DMS 273 (cell line): ENCODE data around the gene NPVF.
A peak's percentile ranks its signal among the peaks of the same experiment; 100 is the strongest.

ENCODE experiments used
- DNase-seq: peaks from one replicate; lab custom pipeline; 2025; ENCODE audit not compliant: unreplicated experiment; lab: John Stamatoyannopoulos, UW

The NPVF gene

DNA sequence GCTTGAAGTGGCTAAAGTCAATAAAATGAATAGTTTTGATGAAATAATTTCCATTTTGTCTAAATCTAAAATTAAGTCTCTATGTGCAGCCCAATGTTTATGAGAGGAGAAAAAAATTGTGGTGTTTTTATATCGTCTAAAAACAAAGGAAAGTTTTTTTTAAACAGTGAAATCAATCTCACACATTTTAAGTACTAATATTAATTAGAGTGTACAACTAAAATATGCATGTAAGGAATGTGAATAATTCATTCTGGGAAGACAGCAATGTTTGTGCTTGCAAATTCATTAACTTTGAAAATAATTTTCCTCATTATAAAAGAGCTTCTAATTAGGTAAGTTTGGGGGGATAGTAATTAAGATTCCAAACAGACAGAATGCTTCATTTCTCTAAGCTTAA lies at the start of gene NPVF:
NPVF (minus strand) TSS at position 101 of the 400 bp plus-strand sequence; CDS start at position 54, 47 bp downstream.
- DNase-seq: no peak

DNA sequence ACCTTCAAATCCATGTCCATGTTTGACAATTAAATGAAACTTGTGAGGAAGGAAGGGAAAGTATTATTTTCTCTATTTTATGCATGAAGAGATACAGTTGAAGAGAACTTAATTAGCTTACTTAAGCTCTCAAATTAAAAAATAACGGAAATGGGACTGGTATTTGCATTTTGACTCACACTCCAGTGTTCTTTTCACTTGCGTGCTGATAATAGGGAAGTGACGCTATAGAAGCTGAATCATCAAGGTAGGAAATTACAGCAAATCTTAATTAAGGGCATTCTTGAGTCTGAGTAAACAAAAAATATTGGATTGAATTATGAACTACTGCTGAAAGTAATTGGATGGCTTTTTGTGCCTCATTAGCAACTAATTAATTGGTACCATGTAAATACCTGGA lies 44.0 kb upstream of the NPVF start:
- DNase-seq: no peak

- DNase-seq: no peak
These were observed 35.1 kb upstream of the NPVF start for GRCh38 chr7:25263337-25263736.

DNA sequence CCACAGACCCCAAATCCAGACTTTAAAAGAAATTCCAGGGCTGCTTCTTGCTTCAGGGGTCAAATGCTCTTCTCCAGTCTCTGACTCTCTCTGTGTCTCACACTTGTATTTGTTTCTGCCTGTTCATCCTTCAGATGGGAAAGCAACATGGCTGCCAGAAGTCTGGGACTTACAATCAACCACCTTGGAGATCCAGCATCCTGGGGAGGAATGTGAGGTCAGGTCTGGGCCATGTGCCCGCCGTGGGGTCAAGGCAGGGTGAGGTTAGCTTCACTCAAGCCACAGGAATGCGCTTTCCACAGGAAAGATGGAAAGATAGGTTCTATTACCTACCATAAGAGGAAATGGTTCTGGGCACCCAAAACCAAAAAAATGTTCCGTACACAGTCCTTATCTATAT lies 34.3 kb upstream of the NPVF start:
- DNase-seq: no peak

DNA sequence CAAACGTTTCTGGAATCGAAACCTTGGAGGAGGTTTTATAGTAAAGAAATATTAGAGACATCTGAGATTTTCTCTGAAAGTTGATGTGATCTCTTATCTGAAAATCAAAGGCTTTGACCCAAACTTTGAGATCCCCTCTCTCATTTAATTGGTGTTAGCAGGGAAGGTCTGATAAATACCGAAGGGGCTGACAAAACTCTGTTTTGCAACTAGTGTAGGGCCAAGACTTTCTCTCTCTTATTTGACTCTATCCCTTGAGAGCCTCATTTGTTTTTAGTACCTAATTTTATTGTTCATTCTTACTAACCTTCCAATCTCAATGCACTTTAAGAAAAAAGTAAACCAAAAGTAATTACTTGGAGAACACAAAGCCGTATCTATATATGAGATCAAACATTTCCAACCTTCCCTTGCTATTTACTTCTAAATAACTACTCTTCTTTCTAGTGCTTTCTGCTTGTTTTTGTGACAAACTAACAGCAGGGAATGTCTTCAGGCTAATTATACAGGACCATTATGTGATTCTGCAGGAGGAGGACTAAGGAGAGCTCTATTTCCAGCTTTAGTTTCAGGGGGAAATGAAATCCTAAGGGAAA lies 33.4 kb upstream of the NPVF start:
- DNase-seq: no peak

DNA sequence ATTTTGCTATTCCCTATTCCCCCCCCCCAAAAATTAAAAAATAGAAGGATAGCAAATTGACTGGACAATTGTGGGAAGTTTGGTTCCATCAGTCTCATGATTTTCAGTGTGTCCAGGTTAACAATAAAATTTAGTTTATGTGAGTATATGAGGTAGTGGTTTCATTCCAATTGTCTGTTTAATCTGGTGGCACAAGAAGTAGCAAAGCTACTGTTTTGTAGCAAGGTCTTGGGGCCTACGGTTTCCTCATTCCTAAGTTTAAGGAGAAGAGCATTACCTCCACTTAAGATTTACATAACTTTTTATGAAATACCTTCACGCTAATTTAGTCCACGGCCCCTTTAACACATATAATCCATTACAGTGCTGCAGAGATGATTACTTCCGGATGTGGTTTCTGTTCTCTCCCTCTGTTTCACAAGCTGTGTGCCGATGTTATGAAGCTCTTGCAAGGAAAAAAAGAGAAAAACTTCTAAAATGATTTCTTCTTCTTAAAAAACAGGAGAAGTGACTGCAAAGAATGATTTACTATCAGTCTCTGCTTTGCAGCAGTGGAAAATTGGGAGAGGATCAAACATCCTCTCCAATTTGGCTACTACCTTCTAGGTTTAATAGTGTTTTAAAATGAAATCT lies 32.7 kb upstream of the NPVF start:
- peak; percentile 27 for DNase-seq

GRCh38 chr7:25259487-25260243 lies 31.4 kb upstream of the NPVF start:
- peak; percentile 96 for DNase-seq

GRCh38 chr7:25256333-25256819 lies 28.1 kb upstream of the NPVF start:
- DNase-seq: peak; percentile 88

- DNase-seq: peak; percentile 98
These were observed 27.5 kb upstream of the NPVF start for GRCh38 chr7:25255611-25256332.

DNA sequence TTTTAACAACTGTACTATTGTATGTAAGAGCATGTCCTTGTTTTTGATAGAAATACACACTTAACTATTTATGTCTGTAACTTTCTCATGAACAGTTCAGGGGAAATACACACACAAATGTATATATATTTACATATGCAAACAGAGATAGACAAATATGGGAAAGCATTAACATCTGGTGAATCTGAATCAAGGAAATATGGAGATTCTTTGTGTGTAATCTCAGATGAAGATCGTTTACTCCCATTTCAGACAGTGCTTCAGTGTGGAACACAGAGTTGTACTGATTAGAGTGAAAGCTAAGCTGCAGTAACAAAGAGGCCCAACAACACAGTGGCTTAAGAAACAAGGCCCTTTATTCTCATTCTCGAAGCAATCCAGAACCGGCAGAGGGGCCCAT lies 26.3 kb upstream of the NPVF start:
- no peak for DNase-seq

DNA sequence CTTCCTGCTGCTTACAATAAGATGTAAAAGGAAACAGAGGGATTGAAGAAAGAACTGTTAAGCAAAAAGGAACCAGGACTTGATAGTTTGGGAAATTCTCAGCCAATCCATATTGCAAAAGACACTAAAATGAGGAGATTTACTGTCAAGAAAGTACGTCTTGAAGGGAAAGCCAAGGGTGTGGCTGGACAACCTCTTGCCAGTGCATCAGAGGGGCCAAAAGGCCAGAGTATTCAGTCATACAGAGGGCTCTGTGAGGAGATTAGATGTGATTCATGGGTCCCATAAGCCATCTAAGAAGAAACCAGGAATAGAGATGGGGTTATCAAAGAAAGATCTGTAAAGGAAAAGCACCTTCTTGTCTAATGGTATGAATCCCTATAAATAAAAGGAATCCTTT lies 25.4 kb upstream of the NPVF start:
- DNase-seq: no peak

DNA sequence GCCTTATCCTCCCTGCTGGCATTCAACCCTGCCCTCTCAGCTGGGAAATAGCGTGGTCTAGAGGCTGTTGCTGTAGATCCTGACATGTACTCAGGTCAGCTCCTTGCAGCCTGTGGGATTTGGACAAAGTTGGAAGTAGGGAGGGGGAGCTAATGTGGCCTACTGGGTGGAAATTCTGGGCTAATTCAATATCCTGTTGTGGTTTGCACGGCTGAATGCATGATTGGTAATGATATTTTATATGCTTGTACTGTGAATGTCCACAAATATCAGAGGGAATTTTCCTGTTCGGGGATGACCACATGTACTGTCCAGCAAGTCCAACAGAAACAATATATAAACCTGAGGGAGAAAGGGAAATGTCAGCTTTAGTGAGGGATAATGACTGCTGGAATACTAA lies 22.1 kb upstream of the NPVF start:
- no peak for DNase-seq

DNA sequence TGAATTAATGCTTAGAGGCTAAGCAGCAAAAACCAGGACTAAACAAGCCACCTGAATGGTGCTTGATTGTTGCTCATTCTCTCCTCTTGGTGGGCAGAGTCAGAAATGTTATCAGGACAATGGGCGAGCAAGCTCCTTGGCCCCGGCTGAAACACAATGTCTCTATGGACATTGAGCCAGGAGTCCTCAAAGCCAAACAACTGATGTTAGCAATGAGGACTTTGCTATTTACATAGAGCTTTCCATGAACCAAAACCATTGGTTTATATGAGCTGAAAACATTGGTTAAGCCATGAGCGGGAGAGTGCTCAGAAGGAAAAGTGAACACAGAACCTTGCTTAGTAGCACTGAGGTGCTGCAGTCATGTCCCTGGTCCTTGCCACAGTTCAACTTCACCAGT lies 21.5 kb upstream of the NPVF start:
- DNase-seq: no peak

DNA sequence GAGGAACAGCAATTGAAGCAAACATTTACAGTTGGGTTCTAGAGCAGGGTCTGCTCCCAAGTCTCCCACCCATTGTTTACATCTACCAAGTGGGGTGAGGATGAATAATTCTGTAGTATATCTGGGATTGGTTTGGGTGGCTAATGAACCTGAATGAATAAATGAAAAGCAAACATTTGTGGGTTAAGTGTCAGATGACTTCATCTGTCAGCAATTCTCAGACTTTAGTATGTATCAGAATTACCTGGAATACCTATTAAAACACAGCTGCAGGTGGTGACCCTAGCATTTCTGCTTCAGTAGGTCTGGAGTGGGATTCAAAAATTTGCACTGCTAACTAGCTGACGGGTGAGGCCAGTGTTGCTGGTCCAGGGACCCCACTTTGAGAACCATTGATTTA lies 18.0 kb upstream of the NPVF start:
- no peak for DNase-seq

DNA sequence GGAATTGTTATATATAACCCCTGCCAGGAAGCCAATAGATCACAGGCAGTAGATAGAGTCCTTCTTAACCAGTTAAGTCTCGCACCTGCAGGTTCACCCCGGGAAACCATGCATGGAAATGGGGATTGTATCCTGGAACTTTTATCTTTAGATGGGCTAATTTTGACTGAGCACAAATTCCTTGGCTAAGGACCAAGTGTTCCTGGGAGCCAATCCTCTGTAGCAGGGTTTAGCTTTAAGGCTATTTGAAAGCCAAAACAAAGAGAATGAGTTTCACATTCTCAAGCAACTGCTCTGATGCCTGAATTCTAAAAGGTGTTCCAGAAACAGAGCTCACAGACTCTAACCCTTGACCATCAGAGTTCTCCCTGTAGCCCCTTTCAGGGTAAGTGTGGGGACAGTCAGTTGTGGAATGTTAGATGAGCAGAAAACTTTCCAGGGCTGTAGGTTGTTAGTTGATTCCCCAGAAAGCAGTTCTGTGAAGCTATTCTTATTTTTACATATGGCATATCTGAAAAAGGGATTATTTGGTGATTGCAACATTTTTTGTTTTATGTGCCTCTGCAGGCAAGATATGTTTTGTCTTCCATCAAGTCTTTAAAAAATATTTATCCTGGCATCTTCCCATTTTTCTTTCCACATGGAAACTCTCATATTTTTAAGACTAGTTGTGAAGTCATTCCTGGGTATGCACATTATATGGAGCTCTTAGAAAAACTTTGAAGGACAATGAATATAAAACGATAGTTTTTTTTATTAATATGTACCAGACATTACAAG lies 16.2 kb upstream of the NPVF start:
- no peak for DNase-seq

GRCh38 chr7:25242678-25243077 lies 14.4 kb upstream of the NPVF start:
- no peak for DNase-seq

- no peak for DNase-seq
These were observed 12.6 kb upstream of the NPVF start for GRCh38 chr7:25240896-25241295.

DNA sequence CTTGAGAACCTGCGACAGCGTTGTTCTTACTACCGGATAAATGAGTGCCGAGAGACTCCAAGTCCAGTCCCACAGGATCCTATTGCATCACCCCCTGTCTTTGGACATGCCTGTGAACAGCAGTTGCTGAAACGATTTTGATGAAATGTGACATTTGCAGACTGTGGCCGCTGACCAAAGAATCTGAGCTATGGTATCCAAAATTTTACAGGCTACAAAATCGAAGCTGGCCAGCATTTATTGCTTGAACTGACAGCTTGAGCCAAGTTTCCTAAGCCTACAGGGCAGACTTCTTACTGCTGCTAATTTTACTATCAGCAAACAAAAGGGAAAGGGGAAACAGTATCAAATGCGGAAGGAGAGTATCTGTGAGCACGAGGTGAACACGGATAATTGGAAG lies 12.1 kb upstream of the NPVF start:
- no peak for DNase-seq

- no peak for DNase-seq
These were observed 11.6 kb upstream of the NPVF start for GRCh38 chr7:25239888-25240287.

- DNase-seq: no peak
These were observed 9.9 kb upstream of the NPVF start for GRCh38 chr7:25238066-25238725.
